SU-DHL-6 (cell line): ENCODE data around the gene UCP2.

Experiments used
- CTCF ChIP-seq: fragments of 200-600 bp; sonication (generic); IDR thresholded peaks from one replicate; pipeline ENCODE4 v1.5.1; 2017; ENCODE audit warnings: antibody characterized with exemption, mild to moderate bottlenecking, low read length, moderate library complexity; ENCODE audit not compliant: insufficient read depth, poor library complexity, severe bottlenecking
- EZH2phosphoT487 ChIP-seq: fragments of 200-600 bp; sonication (generic), shearing (Covaris generic); conservative IDR thresholded peaks from 2 replicates; pipeline ENCODE4 v1.6.1; 2018; ENCODE audit warnings: mild to moderate bottlenecking, antibody characterized with exemption, low read length, moderate library complexity, mixed read lengths

- TF ChIP-seq CTCF (no peak), EZH2phosphoT487 (no peak)
Observed at GRCh38 chr11:73962101-73962705, 20.4 kb downstream of the UCP2 start.
